ENCODE results near the gene TTLL8. TPM values are rescaled to one million over a fixed set of nuclear protein-coding genes. Genes with fewer than 3 reads are reported as not detected.

Gene TTLL8
- total RNA-seq, 4 donors from 2014 or later = not detected

- peaks cover 0 to 78% (median 53%) of the 10 kb centered on the region in 4 donors for H3K27me3 ChIP-seq
- no peak overlapping the region for H3K4me3 ChIP-seq
- H3K4me1 ChIP-seq = peaks cover 7 to 17% (median 10%) of the 10 kb centered on the region in 4 donors
- peaks cover 0 to 6% (median 0%) of the 10 kb centered on the region in 4 donors for H3K9me3 ChIP-seq
- WGBS = 100% methylated on average over 1 of the region's 20 CpGs
- no peaks in the 10 kb centered on the region for H3K36me3 ChIP-seq
- no peak overlapping the region for H3K27ac ChIP-seq (replicated peaks in 1 of 4)
- intact Hi-C loops (cut with DNase I) = no loop called here
- TF ChIP-seq POLR2AphosphoS5 (IDR thresholded peaks at IDR 0.05) (no peak), EP300 (IDR thresholded peaks at IDR 0.05) (no peak), CTCF (IDR thresholded peaks at IDR 0.05) (no peak), POLR2A (IDR thresholded peaks at IDR 0.05; ENCODE audit: low read depth) (no peak)
- no peak for DNase-seq (ENCODE audit: extremely low spot score)
Measured at GRCh38 chr22:50016308-50016987, 41.6 kb downstream of the TTLL8 start.

GRCh38 chr22:50015451-50016307, 42.4 kb downstream of the TTLL8 start:
- WGBS = 91% methylated on average over 4 of the region's 30 CpGs
- no peaks in the 10 kb centered on the region for H3K36me3 ChIP-seq
- intact Hi-C loops (cut with DNase I) = no loop called here
- no peak for DNase-seq (ENCODE audit: extremely low spot score)
- H3K9me3 ChIP-seq = peaks cover 0 to 6% (median 0%) of the 10 kb centered on the region in 4 donors
- peaks cover 0 to 86% (median 60%) of the 10 kb centered on the region in 4 donors for H3K27me3 ChIP-seq
- peaks cover 7 to 24% (median 17%) of the 10 kb centered on the region in 4 donors for H3K4me1 ChIP-seq
- TF ChIP-seq POLR2AphosphoS5 (IDR thresholded peaks at IDR 0.05) (no peak), POLR2A (IDR thresholded peaks at IDR 0.05; ENCODE audit: low read depth) (no peak), EP300 (IDR thresholded peaks at IDR 0.05) (no peak), CTCF (IDR thresholded peaks at IDR 0.05) (no peak)
- H3K4me3 ChIP-seq = peak overlapping the region in 1 of 4 donors; percentile 18
- H3K27ac ChIP-seq (replicated peaks in 1 of 4) = no peak overlapping the region

- Histone ChIP-seq H3K9me3 (peaks cover 0 to 6% (median 0%) of the 10 kb centered on the region in 4 donors), H3K27me3 (peaks cover 4 to 94% (median 69%) of the 10 kb centered on the region in 4 donors), H3K4me3 (peak overlapping the region in 2 of 4 donors; percentile 16 to 18), H3K27ac (replicated peaks in 1 of 4) (no peak overlapping the region), H3K36me3 (no peaks in the 10 kb centered on the region), H3K4me1 (peaks cover 7 to 32% (median 22%) of the 10 kb centered on the region in 4 donors)
- no CpG with 5 or more reads among the region's 91 CpGs for WGBS
- TF ChIP-seq POLR2AphosphoS5 (IDR thresholded peaks at IDR 0.05) (no peak), CTCF (IDR thresholded peaks at IDR 0.05) (no peak), POLR2A (IDR thresholded peaks at IDR 0.05; ENCODE audit: low read depth) (no peak), EP300 (IDR thresholded peaks at IDR 0.05) (no peak)
- intact Hi-C loops (cut with DNase I) = no loop called here
- DNase-seq (ENCODE audit: extremely low spot score) = no peak
Measured at GRCh38 chr22:50014655-50015401, 43.3 kb downstream of the TTLL8 start.

GRCh38 chr22:50014053-50014501, 44.0 kb downstream of the TTLL8 start:
- WGBS = 58% methylated on average over 9 of the region's 16 CpGs

More at GRCh38 chr22:50014053-50014501, 44.0 kb downstream of the TTLL8 start:
- intact Hi-C loops (cut with DNase I) = no loop called here
- Histone ChIP-seq H3K9me3 (no peaks in the 10 kb centered on the region), H3K36me3 (no peaks in the 10 kb centered on the region), H3K27ac (replicated peaks in 1 of 4) (no peak overlapping the region), H3K4me3 (no peak overlapping the region), H3K4me1 (peaks cover 7 to 32% (median 22%) of the 10 kb centered on the region in 4 donors), H3K27me3 (peaks cover 4 to 96% (median 70%) of the 10 kb centered on the region in 4 donors)
- TF ChIP-seq POLR2AphosphoS5 (IDR thresholded peaks at IDR 0.05) (no peak), CTCF (IDR thresholded peaks at IDR 0.05) (no peak), POLR2A (IDR thresholded peaks at IDR 0.05; ENCODE audit: low read depth) (no peak), EP300 (IDR thresholded peaks at IDR 0.05) (no peak)
- DNase-seq (ENCODE audit: extremely low spot score) = no peak

All from esophagus muscularis mucosa (tissue), 4 donors.